Panc1 (cell line): ENCODE results near the gene KISS1R. TPM values are rescaled to one million over a fixed set of nuclear protein-coding genes. Genes with fewer than 3 reads are reported as not detected.
A peak's percentile ranks its signal among the peaks of the same experiment; 100 is the strongest.

Experiments
- ATAC-seq: fragments of 200-7000 bp; cut with Tn5 transposase; 2 replicates; pipeline ENCODE4 v1.9.1; 2020; ENCODE audit warnings: mild to moderate bottlenecking, moderate library complexity
- BruUV-seq: library from RNA; stranded (reverse); fragments of 400-500 nt; replicated peaks from 2 replicates; lab custom pipeline; 2021; lab: Mats Ljungman, UMichigan
- CTCF ChIA-PET: fragments of 300-600 bp; sonication (Branson Sonifier 250); formaldehyde crosslinking; loops from one replicate; lab custom pipeline; 2022; ENCODE audit warnings: antibody characterized with exemption; lab: Charles Lee
- POLR2A ChIA-PET: fragments of 300-600 bp; sonication (Branson Sonifier 250); formaldehyde crosslinking; loops from one replicate; lab custom pipeline; 2022; ENCODE audit warnings: antibody characterized with exemption; lab: Charles Lee
- DNase-seq: peaks from one replicate; pipeline ENCODE4 v3.0.0-alpha.2; 2010; ENCODE audit warnings: low read depth, low spot score
- H3K27ac ChIP-seq: 2 replicates; pipeline ENCODE4 v1.5.1; 2011; ENCODE audit warnings: mild to moderate bottlenecking, low read length, inconsistent platforms
- H3K27me3 ChIP-seq: fragments of 200-500 bp; sonication (Bioruptor generic); 2 replicates; pipeline ENCODE4 v1.6.0; 2014; ENCODE audit warnings: low read length, inconsistent platforms; ENCODE audit not compliant: control insufficient read depth, insufficient read depth
- H3K36me3 ChIP-seq: fragments of 200-500 bp; sonication (Bioruptor generic); 2 replicates; pipeline ENCODE4 v1.5.1; 2014; ENCODE audit warnings: inconsistent platforms, mild to moderate bottlenecking, low read length, moderate library complexity; ENCODE audit not compliant: control insufficient read depth, insufficient read depth
- H3K4me1 ChIP-seq: 2 replicates; pipeline ENCODE4 v1.5.1; 2011; ENCODE audit warnings: inconsistent platforms, mild to moderate bottlenecking, low read length, moderate library complexity; ENCODE audit not compliant: control insufficient read depth, insufficient read depth
- H3K4me3 ChIP-seq, 2 experiments: 2 replicates each; pipeline ENCODE4 v1.5.1; 2011 to 2012; ENCODE audit warnings: low read depth in 2 of 2, low read length in 2 of 2, mild to moderate bottlenecking in 2 of 2, inconsistent platforms in 1 of 2, moderate library complexity in 1 of 2
- H3K9me3 ChIP-seq: fragments of 200-500 bp; sonication (Bioruptor generic); 2 replicates; pipeline ENCODE4 v1.5.1; 2014; ENCODE audit warnings: low read depth, mild to moderate bottlenecking, inconsistent platforms, low read length, moderate library complexity; ENCODE audit not compliant: control insufficient read depth, insufficient read depth
- POLR2AphosphoS5 ChIP-seq: IDR thresholded peaks from 2 replicates; pipeline ENCODE4 v1.6.1; 2012; ENCODE audit warnings: mild to moderate bottlenecking, low read depth, low read length, moderate library complexity
- SIN3A ChIP-seq: IDR thresholded peaks from 2 replicates; pipeline ENCODE4 v1.6.1; 2012; ENCODE audit warnings: low read depth, mild to moderate bottlenecking, low read length, moderate library complexity, borderline replicate concordance; ENCODE audit not compliant: insufficient read depth
- TCF7L2 ChIP-seq: IDR thresholded peaks from 2 replicates; pipeline ENCODE4 v1.6.1; 2011; ENCODE audit warnings: mild to moderate bottlenecking, low read depth, low read length, inconsistent platforms
- in situ Hi-C: cut with HindIII; loops from 2 replicates; pipeline ENCODE4 v1.10.0; 2016; ENCODE audit warnings: low sequenced_read_pairs, low pct_unique_long_range_greater_than_20kb
- intact Hi-C: fragments of 100-400 bp; cut with micrococcal nuclease; formaldehyde crosslinking; loops from one replicate; pipeline ENCODE4 v1.10.0; 2022; ENCODE audit not compliant: unreplicated experiment
- total RNA-seq: library from RNA; stranded (reverse); gene quantifications from one replicate; pipeline ENCODE4 v1.2.1, GENCODE V29; 2021; ENCODE audit not compliant: unreplicated experiment
- TF ChIP-seq, protein P1 (sequence below), 2 experiments: IDR thresholded peaks; 2 replicates each; pipeline ENCODE4 v1.6.1; 2011 to 2012; ENCODE audit warnings: low read depth in 2 of 2, control low read depth in 1 of 2, low read length in 1 of 2, mild to moderate bottlenecking in 1 of 2, moderate library complexity in 1 of 2; ENCODE audit not compliant: insufficient read depth in 1 of 2
- TF ChIP-seq, protein P2 (sequence below): fragments of 450-650 bp; IDR thresholded peaks from 2 replicates; pipeline ENCODE4 v1.5.1; 2017; ENCODE audit warnings: mild to moderate bottlenecking

KISS1R gene
- total RNA-seq, 1 experiment from 2014 or later: 0.92 TPM

DNA sequence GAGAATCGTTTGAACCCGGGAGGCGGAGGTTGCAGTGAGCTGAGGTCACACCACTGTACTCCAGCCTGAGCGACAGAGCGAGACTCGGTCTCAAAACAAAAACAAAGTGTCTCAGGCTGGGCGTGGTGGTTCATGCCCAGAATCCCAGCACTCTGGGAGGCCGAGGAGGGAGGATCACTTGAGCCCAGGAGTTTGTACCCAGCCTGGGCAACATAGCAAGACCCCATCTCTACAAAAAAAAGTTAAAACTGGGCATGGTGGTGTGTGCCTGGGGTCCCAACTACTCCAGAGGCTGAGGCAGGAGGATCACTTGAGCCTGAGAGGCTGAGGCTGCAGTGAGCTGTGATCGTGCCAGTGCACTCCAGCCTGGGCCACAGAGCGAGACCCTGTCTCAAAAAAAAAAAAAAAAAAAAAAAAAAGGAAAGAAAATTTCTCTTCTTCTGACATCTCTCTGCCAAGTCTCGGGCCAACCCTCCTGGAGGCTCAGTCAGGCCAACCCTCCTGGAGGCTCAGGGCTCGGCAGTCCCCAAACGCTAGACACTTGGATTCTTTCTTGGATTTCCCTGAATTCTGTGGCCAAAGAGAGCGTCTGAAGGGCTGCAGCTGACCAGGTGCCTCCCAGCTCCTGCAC, 35.0 kb downstream of the KISS1R start:
- BruUV-seq: no TSS peak
- Histone ChIP-seq H3K36me3 (no peaks in the 10 kb centered on the region), H3K4me3 (no peak overlapping the region), H3K27ac (0 out of 2 replicates have a peak overlapping the region, but pooled peaks have one; percentile 23), H3K4me1 (peaks cover 19% of the 10 kb centered on the region), H3K27me3 (no peaks in the 10 kb centered on the region), H3K9me3 (no peaks in the 10 kb centered on the region)
- in situ Hi-C loops: no loop called here
- no peak for DNase-seq
- TF ChIP-seq POLR2AphosphoS5 (no peak), TCF7L2 (no peak), SIN3A (no peak)
- TF ChIP-seq, protein P1, sequence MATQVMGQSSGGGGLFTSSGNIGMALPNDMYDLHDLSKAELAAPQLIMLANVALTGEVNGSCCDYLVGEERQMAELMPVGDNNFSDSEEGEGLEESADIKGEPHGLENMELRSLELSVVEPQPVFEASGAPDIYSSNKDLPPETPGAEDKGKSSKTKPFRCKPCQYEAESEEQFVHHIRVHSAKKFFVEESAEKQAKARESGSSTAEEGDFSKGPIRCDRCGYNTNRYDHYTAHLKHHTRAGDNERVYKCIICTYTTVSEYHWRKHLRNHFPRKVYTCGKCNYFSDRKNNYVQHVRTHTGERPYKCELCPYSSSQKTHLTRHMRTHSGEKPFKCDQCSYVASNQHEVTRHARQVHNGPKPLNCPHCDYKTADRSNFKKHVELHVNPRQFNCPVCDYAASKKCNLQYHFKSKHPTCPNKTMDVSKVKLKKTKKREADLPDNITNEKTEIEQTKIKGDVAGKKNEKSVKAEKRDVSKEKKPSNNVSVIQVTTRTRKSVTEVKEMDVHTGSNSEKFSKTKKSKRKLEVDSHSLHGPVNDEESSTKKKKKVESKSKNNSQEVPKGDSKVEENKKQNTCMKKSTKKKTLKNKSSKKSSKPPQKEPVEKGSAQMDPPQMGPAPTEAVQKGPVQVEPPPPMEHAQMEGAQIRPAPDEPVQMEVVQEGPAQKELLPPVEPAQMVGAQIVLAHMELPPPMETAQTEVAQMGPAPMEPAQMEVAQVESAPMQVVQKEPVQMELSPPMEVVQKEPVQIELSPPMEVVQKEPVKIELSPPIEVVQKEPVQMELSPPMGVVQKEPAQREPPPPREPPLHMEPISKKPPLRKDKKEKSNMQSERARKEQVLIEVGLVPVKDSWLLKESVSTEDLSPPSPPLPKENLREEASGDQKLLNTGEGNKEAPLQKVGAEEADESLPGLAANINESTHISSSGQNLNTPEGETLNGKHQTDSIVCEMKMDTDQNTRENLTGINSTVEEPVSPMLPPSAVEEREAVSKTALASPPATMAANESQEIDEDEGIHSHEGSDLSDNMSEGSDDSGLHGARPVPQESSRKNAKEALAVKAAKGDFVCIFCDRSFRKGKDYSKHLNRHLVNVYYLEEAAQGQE (IDR thresholded peaks at IDR 0.05; ENCODE audit: insufficient read depth in 1 of 2, low read depth in 2 of 2, low read length in 1 of 2): no peak
- intact Hi-C loops: no loop called here
- CTCF ChIA-PET: no interaction called here
- ATAC-seq: no peak
- POLR2A ChIA-PET: no interaction called here

DNA sequence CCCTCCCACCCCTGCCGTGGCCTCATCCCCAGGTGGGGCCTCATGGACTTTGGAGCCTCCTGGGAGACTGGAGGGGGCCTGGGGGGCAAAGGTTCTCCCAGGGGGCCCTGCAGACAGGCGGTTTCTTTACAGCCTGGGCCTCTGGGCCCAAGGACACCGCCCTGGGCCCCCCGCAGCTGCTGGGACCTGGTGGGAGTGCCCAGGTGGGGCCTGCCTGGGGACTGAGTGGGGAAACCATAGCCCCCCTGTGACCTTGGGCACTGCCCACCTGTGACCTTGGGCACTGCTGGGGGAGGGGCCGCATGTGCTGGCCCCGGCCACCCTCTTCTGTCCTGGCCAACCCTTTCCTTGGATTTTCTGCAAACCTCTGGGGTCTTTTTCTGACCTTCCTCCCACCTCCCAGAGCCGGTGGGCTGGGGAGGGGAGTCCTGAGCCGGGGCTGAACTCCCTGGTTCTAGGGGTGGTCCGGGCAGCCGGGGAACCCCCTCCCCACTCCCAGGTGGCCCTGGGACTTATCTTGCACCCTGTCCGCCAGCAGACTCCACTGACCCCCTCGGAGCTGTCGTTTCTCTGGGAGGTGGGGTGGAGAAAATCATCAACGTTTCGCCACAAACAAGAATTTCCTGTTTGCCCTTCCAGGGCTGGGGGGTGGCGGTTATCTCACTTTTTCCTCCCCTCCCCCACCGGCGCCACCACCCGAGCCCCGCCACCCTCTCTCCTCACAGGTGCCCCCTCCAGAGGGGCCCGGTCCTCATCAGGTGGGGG, 35.7 kb downstream of the KISS1R start:
- DNase-seq (no peak), ATAC-seq (no peak)
- in situ Hi-C loops (no loop called here), intact Hi-C loops (no loop called here)
- Histone ChIP-seq H3K27me3 (no peaks in the 10 kb centered on the region), H3K9me3 (no peaks in the 10 kb centered on the region), H3K4me1 (peaks cover 23% of the 10 kb centered on the region), H3K4me3 (no peak overlapping the region), H3K27ac (0 out of 2 replicates have a peak overlapping the region, but pooled peaks have one; percentile 23), H3K36me3 (no peaks in the 10 kb centered on the region)
- BruUV-seq: no TSS peak
- ChIA-PET POLR2A (no interaction called here), CTCF (no interaction called here)
- TF ChIP-seq, protein P1 (IDR thresholded peaks at IDR 0.05; ENCODE audit: insufficient read depth in 1 of 2, low read depth in 2 of 2, low read length in 1 of 2): no peak
- TF ChIP-seq SIN3A (no peak), POLR2AphosphoS5 (no peak), TCF7L2 (no peak)
- TF ChIP-seq, protein P2, sequence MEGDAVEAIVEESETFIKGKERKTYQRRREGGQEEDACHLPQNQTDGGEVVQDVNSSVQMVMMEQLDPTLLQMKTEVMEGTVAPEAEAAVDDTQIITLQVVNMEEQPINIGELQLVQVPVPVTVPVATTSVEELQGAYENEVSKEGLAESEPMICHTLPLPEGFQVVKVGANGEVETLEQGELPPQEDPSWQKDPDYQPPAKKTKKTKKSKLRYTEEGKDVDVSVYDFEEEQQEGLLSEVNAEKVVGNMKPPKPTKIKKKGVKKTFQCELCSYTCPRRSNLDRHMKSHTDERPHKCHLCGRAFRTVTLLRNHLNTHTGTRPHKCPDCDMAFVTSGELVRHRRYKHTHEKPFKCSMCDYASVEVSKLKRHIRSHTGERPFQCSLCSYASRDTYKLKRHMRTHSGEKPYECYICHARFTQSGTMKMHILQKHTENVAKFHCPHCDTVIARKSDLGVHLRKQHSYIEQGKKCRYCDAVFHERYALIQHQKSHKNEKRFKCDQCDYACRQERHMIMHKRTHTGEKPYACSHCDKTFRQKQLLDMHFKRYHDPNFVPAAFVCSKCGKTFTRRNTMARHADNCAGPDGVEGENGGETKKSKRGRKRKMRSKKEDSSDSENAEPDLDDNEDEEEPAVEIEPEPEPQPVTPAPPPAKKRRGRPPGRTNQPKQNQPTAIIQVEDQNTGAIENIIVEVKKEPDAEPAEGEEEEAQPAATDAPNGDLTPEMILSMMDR: no peak
